ENCODE measurements around the gene ENPP1.

DNA sequence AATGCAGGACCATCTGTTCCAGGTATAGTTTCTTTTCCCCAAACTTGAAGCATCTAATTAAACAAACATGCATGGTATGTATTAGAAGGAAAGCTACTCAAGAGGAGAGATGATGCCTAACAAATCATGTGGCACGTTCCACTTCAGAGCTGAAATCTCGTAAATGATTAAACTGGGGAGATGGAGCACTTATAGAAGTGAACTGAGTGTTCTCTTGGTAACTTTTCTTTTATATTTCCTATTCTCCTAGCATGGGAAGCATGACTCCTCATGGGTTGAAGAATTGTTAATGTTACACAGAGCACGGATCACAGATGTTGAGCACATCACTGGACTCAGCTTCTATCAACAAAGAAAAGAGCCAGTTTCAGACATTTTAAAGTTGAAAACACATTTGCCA lies 82.3 kb downstream of the ENPP1 start:
- TF ChIP-seq, protein P1, sequence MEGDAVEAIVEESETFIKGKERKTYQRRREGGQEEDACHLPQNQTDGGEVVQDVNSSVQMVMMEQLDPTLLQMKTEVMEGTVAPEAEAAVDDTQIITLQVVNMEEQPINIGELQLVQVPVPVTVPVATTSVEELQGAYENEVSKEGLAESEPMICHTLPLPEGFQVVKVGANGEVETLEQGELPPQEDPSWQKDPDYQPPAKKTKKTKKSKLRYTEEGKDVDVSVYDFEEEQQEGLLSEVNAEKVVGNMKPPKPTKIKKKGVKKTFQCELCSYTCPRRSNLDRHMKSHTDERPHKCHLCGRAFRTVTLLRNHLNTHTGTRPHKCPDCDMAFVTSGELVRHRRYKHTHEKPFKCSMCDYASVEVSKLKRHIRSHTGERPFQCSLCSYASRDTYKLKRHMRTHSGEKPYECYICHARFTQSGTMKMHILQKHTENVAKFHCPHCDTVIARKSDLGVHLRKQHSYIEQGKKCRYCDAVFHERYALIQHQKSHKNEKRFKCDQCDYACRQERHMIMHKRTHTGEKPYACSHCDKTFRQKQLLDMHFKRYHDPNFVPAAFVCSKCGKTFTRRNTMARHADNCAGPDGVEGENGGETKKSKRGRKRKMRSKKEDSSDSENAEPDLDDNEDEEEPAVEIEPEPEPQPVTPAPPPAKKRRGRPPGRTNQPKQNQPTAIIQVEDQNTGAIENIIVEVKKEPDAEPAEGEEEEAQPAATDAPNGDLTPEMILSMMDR (IDR thresholded peaks at IDR 0.05; ENCODE audit: low read length), result no peak
- TF ChIP-seq EZH2 (IDR thresholded peaks at IDR 0.05; ENCODE audit: borderline replicate concordance, low read length), result no peak

All from OCI-LY1 (cell line).